T-cell (primary cell): ENCODE measurements around the gene LRRC71. TPM values are rescaled to one million over a fixed set of nuclear protein-coding genes. Genes with fewer than 3 reads are reported as not detected.

Experiments used
- ATAC-seq, 4 experiments: fragments of 200-7000 bp in 3 of 4; fragments of 150-1000 bp in 1 of 4; cut with Tn5 transposase; replicated peaks in 1 of 4; 1 replicate in 3 of 4; 2 replicates in 1 of 4; pipeline ENCODE4 v1.10.0; 2021; ENCODE audit warnings: moderate library complexity in 3 of 4, mild to moderate bottlenecking in 2 of 4, moderate number of reproducible peaks in 1 of 4
- CTCF ChIA-PET, 2 donors: fragments of 300-600 bp; sonication (Branson Sonifier 250); formaldehyde crosslinking; loops; one replicate each; lab custom pipeline; 2022; ENCODE audit warnings: antibody characterized with exemption in 2 of 2; lab: Charles Lee
- POLR2A ChIA-PET, 2 donors: fragments of 300-600 bp; sonication (Branson Sonifier 250); formaldehyde crosslinking; loops; one replicate each; lab custom pipeline; 2022; ENCODE audit warnings: antibody characterized with exemption in 2 of 2; lab: Charles Lee
- DNase-seq, 35 experiments: peaks; one replicate each; pipeline versions ENCODE4 v3.0.0 to v3.0.0-alpha.2; 2013 to 2023
- H3K27ac ChIP-seq: one replicate; pipeline ENCODE4 v1.5.1; 2013; ENCODE audit warnings: low read length
- H3K27me3 ChIP-seq, 2 experiments: replicated peaks in 1 of 2; 1 replicate in 1 of 2; 2 replicates in 1 of 2; pipeline versions ENCODE4 v1.6.1 to v1.7.0; 2013; ENCODE audit warnings: low read length in 1 of 2, mixed read lengths in 1 of 2; ENCODE audit not compliant: control insufficient read depth in 2 of 2, insufficient read depth in 2 of 2; ENCODE audit errors: extremely low read depth in 1 of 2
- H3K36me3 ChIP-seq, 2 donors: 1 replicate in 1 of 2; 2 replicates in 1 of 2; pipeline versions ENCODE4 v1.6.1 to v1.7.0; 2013; ENCODE audit warnings: low read length in 1 of 2; ENCODE audit not compliant: control insufficient read depth in 2 of 2, insufficient read depth in 1 of 2; ENCODE audit errors: extremely low read depth in 1 of 2
- H3K4me1 ChIP-seq, 2 experiments: 1 replicate in 1 of 2; 2 replicates in 1 of 2; pipeline versions ENCODE4 v1.6.1 to v1.7.0; 2013; ENCODE audit warnings: low read length in 2 of 2, mixed read lengths in 1 of 2; ENCODE audit not compliant: insufficient read depth in 2 of 2, control insufficient read depth in 1 of 2; ENCODE audit errors: extremely low read depth in 1 of 2
- H3K4me3 ChIP-seq, 2 donors: 1 replicate in 1 of 2; 2 replicates in 1 of 2; pipeline versions ENCODE4 v1.5.1 to v1.7.0; 2013; ENCODE audit warnings: mild to moderate bottlenecking in 2 of 2, low read length in 1 of 2, moderate library complexity in 1 of 2; ENCODE audit not compliant: control insufficient read depth in 1 of 2; ENCODE audit errors: extremely low read depth in 1 of 2
- H3K9me3 ChIP-seq: 2 replicates; pipeline ENCODE4 v1.7.0; 2013
- H3K27ac Mint-ChIP-seq, 2 donors: one replicate each; pipeline ENCODE4 v1.8.0; 2020 to 2021; ENCODE audit warnings: mild to moderate bottlenecking in 2 of 2, mixed read lengths in 2 of 2
- H3K27me3 Mint-ChIP-seq, 2 donors: one replicate each; pipeline ENCODE4 v1.8.0; 2021 to 2022; ENCODE audit warnings: mixed read lengths in 2 of 2
- H3K36me3 Mint-ChIP-seq: one replicate; pipeline ENCODE4 v1.8.0; 2021; ENCODE audit warnings: mixed read lengths
- H3K4me1 Mint-ChIP-seq, 3 donors: one replicate each; pipeline ENCODE4 v1.8.0; 2020 to 2022; ENCODE audit warnings: mixed read lengths in 3 of 3, mild to moderate bottlenecking in 1 of 3
- H3K4me3 Mint-ChIP-seq, 3 donors: one replicate each; pipeline ENCODE4 v1.8.0; 2020 to 2022; ENCODE audit warnings: mild to moderate bottlenecking in 3 of 3, mixed read lengths in 3 of 3, moderate library complexity in 3 of 3
- H3K9me3 Mint-ChIP-seq, 3 donors: one replicate each; pipeline ENCODE4 v1.8.0; 2020 to 2022; ENCODE audit warnings: mixed read lengths in 3 of 3
- WGBS: methylation state at CpG from one replicate; pipeline ENCODE4 v1.1.5; 2013; ENCODE audit warnings: missing lambda C conversion rate; ENCODE audit not compliant: insufficient coverage; 5-methylcytosine and 5-hydroxymethylcytosine counted together
- total RNA-seq, 35 experiments: library from RNA in 6 of 35; stranded (reverse) in 6 of 35; fragments of 120-200 nt in 1 of 35; gene quantifications; one replicate each; pipeline versions ENCODE4 v1.2.1 to v1.2.4 and lab custom pipeline; 2013 to 2026

LRRC71 gene
- total RNA-seq, 5 donors from 2014 or later (not counting 1 experiment from before 2014, with no cell fraction given) = not detected

- Histone ChIP-seq H3K36me3 (no peaks in the 10 kb centered on the region), H3K27me3 (peaks cover 0 to 5% of the 10 kb centered on the region in 2 experiments), H3K27ac (no peak overlapping the region), H3K9me3 (no peaks in the 10 kb centered on the region), H3K4me3 (no peak overlapping the region), H3K4me1 (no peaks in the 10 kb centered on the region)
- no peaks in the 10 kb centered on the region for H3K4me1 Mint-ChIP-seq
- no peak overlapping the region for H3K27ac Mint-ChIP-seq
- WGBS = no CpG with 5 or more reads among the region's 2 CpGs
- DNase-seq = no peak
- POLR2A ChIA-PET = no interaction called here
- CTCF ChIA-PET = interaction anchor here in 1 of 2 donors (0.6 kb wide), 1 partner anchor 370 kb away, joined by 3 read pairs; no protein-coding TSS in a partner anchor
- peaks cover 30 to 37% of the 10 kb centered on the region in 2 donors for H3K27me3 Mint-ChIP-seq
- H3K4me3 Mint-ChIP-seq = no peak overlapping the region
- no peaks in the 10 kb centered on the region for H3K36me3 Mint-ChIP-seq
- no peaks in the 10 kb centered on the region for H3K9me3 Mint-ChIP-seq
- no peak for ATAC-seq
Observed at GRCh38 chr1:156975084-156975483, 54.7 kb downstream of the LRRC71 start.

- DNase-seq = no peak
- peaks cover 39 to 46% of the 10 kb centered on the region in 2 donors for H3K27me3 Mint-ChIP-seq
- Histone ChIP-seq H3K9me3 (no peaks in the 10 kb centered on the region), H3K4me1 (no peaks in the 10 kb centered on the region), H3K27me3 (peaks cover 3 to 8% of the 10 kb centered on the region in 2 experiments), H3K4me3 (no peak overlapping the region), H3K27ac (no peak overlapping the region), H3K36me3 (no peaks in the 10 kb centered on the region)
- H3K36me3 Mint-ChIP-seq = no peaks in the 10 kb centered on the region
- POLR2A ChIA-PET = no interaction called here
- no peak overlapping the region for H3K4me3 Mint-ChIP-seq
- no peak for ATAC-seq
- CTCF ChIA-PET = no interaction called here
- no peak overlapping the region for H3K27ac Mint-ChIP-seq
- H3K4me1 Mint-ChIP-seq = no peaks in the 10 kb centered on the region
- H3K9me3 Mint-ChIP-seq = no peaks in the 10 kb centered on the region
- 100% methylated on average over 2 of the region's 4 CpGs for WGBS
Observed at GRCh38 chr1:156980551-156980950, 60.1 kb downstream of the LRRC71 start.

Other genes with a start within 250 kb of the LRRC71 start
- gene NES, start 243.2 kb upstream of the LRRC71 start, total RNA-seq = under 1 TPM in 3 of 5 donors, not detected in 2; 0.10 to 0.35 (median 0.25) TPM
- gene CRABP2, start 215.0 kb upstream of the LRRC71 start, total RNA-seq = 1 to 10 TPM in 4 of 5 donors, under 1 TPM in 1; 0.76 to 3.6 (median 1.6) TPM
- 10 to 100 TPM; 13.0 to 36.1 (median 32.3) TPM for gene METTL25B, start 192.2 kb upstream of the LRRC71 start, total RNA-seq
- 10 to 100 TPM; 35.3 to 63.7 (median 44.3) TPM for gene ISG20L2, start 191.9 kb upstream of the LRRC71 start, total RNA-seq
- 10 to 100 TPM; 23.8 to 66.6 (median 52.6) TPM for gene MRPL24, start 179.5 kb upstream of the LRRC71 start, total RNA-seq
- 100 to 1,000 TPM in 2 of 5 donors, 10 to 100 TPM in 3; 72.9 to 108 (median 90.3) TPM for gene HDGF, start 169.0 kb upstream of the LRRC71 start, total RNA-seq
- 10 to 100 TPM; 55.3 to 67.7 (median 65.4) TPM for gene PRCC, start 153.1 kb upstream of the LRRC71 start, total RNA-seq
- 100 to 1,000 TPM in 1 of 5 donors, 10 to 100 TPM in 4; 42.8 to 110 (median 66.8) TPM for gene SH2D2A, start 103.8 kb upstream of the LRRC71 start, total RNA-seq
- under 1 TPM in 1 of 5 donors, not detected in 4; 0.07 TPM for gene INSRR, start 61.5 kb upstream of the LRRC71 start, total RNA-seq
- 1 to 10 TPM in 1 of 5 donors, under 1 TPM in 4; 0.36 to 1.2 (median 0.60) TPM for gene NTRK1, start 59.8 kb upstream of the LRRC71 start, total RNA-seq
- under 1 TPM; 0.09 to 0.67 (median 0.28) TPM for gene PEAR1, start 26.9 kb upstream of the LRRC71 start, total RNA-seq
- 10 to 100 TPM; 20.7 to 34.6 (median 34.1) TPM for gene ARHGEF11, start 125.1 kb downstream of the LRRC71 start, total RNA-seq
- gene ETV3L, start 179.2 kb downstream of the LRRC71 start, total RNA-seq = not detected
- 10 to 100 TPM; 30.6 to 86.3 (median 33.4) TPM for gene ETV3, start 217.8 kb downstream of the LRRC71 start, total RNA-seq